ENCODE data around the gene GNA12. TPM values are rescaled to one million over a fixed set of nuclear protein-coding genes. Genes with fewer than 3 reads are reported as not detected.

The GNA12 gene
- total RNA-seq, 1 experiment from 2014 or later = 35.5 TPM

- no peak for TF ChIP-seq CTCF (conservative IDR thresholded peaks at IDR 0.05; ENCODE audit: low read depth, low read length)
- no peak for TF ChIP-seq EZH2 (IDR thresholded peaks at IDR 0.05; ENCODE audit: borderline replicate concordance, low read depth, low read length, poor library complexity, severe bottlenecking)
- intact Hi-C loops (cut with micrococcal nuclease; ENCODE audit: unreplicated experiment) = no loop called here
- Histone ChIP-seq H3K36me3 (ENCODE audit: insufficient read depth, low read length, poor library complexity, severe bottlenecking) (no peaks in the 10 kb centered on the region), H3K4me3 (ENCODE audit: low read depth, low read length, poor library complexity, severe bottlenecking) (no peak overlapping the region), H3K9me3 (ENCODE audit: low read depth, low read length, poor library complexity, severe bottlenecking) (no peaks in the 10 kb centered on the region), H3K27ac (ENCODE audit: low read depth, low read length, poor library complexity, severe bottlenecking) (no peak overlapping the region), H3K27me3 (replicated peaks; ENCODE audit: insufficient read depth, low read depth, low read length, poor library complexity) (no peaks in the 10 kb centered on the region), H3K4me1 (ENCODE audit: insufficient read depth, low read length, poor library complexity, severe bottlenecking) (peaks cover 37% of the 10 kb centered on the region)
- CTCF ChIA-PET = no interaction called here
- no peak for DNase-seq (ENCODE audit: low spot score)
- no TSS peak for BruUV-seq (replicated peaks)
- POLR2A ChIA-PET (ENCODE audit: low non-redundant PET) = no interaction called here
These were observed 20.0 kb downstream of the GNA12 start for GRCh38 chr7:2824026-2824677.

GRCh38 chr7:2823130-2823529 lies 21.0 kb downstream of the GNA12 start:
- H3K9me3 ChIP-seq (ENCODE audit: low read depth, low read length, poor library complexity, severe bottlenecking) = no peaks in the 10 kb centered on the region
- H3K27me3 ChIP-seq (replicated peaks; ENCODE audit: insufficient read depth, low read depth, low read length, poor library complexity) = no peaks in the 10 kb centered on the region
- no peak overlapping the region for H3K27ac ChIP-seq (ENCODE audit: low read depth, low read length, poor library complexity, severe bottlenecking)
- H3K36me3 ChIP-seq (ENCODE audit: insufficient read depth, low read length, poor library complexity, severe bottlenecking) = no peaks in the 10 kb centered on the region
- CTCF ChIA-PET = no interaction called here
- no peak overlapping the region for H3K4me3 ChIP-seq (ENCODE audit: low read depth, low read length, poor library complexity, severe bottlenecking)
- BruUV-seq (replicated peaks) = no TSS peak
- no peak for DNase-seq (ENCODE audit: low spot score)
- POLR2A ChIA-PET (ENCODE audit: low non-redundant PET) = no interaction called here
- intact Hi-C loops (cut with micrococcal nuclease; ENCODE audit: unreplicated experiment) = no loop called here
- peaks cover 46% of the 10 kb centered on the region for H3K4me1 ChIP-seq (ENCODE audit: insufficient read depth, low read length, poor library complexity, severe bottlenecking)
- TF ChIP-seq CTCF (conservative IDR thresholded peaks at IDR 0.05; ENCODE audit: low read depth, low read length) (no peak), EZH2 (IDR thresholded peaks at IDR 0.05; ENCODE audit: borderline replicate concordance, low read depth, low read length, poor library complexity, severe bottlenecking) (no peak)

- no TSS peak for BruUV-seq (replicated peaks)
- CTCF ChIA-PET = no interaction called here
- Histone ChIP-seq H3K4me1 (ENCODE audit: insufficient read depth, low read length, poor library complexity, severe bottlenecking) (peaks cover 51% of the 10 kb centered on the region), H3K36me3 (ENCODE audit: insufficient read depth, low read length, poor library complexity, severe bottlenecking) (no peaks in the 10 kb centered on the region), H3K9me3 (ENCODE audit: low read depth, low read length, poor library complexity, severe bottlenecking) (no peaks in the 10 kb centered on the region), H3K4me3 (ENCODE audit: low read depth, low read length, poor library complexity, severe bottlenecking) (no peak overlapping the region), H3K27ac (ENCODE audit: low read depth, low read length, poor library complexity, severe bottlenecking) (no peak overlapping the region), H3K27me3 (replicated peaks; ENCODE audit: insufficient read depth, low read depth, low read length, poor library complexity) (no peaks in the 10 kb centered on the region)
- DNase-seq (ENCODE audit: low spot score) = no peak
- TF ChIP-seq EZH2 (IDR thresholded peaks at IDR 0.05; ENCODE audit: borderline replicate concordance, low read depth, low read length, poor library complexity, severe bottlenecking) = no peak
- TF ChIP-seq CTCF (conservative IDR thresholded peaks at IDR 0.05; ENCODE audit: low read depth, low read length) = no peak
- intact Hi-C loops (cut with micrococcal nuclease; ENCODE audit: unreplicated experiment) = no loop called here
- POLR2A ChIA-PET (ENCODE audit: low non-redundant PET) = no interaction called here
These were observed 22.1 kb downstream of the GNA12 start for GRCh38 chr7:2821842-2822507.

Data from A673 (cell line).